SIG-M5 treated with dmso at 0.1 percent for 504 hours (cell line): Measurements from ENCODE around the gene CDY2B.
"Not testable (repeated sequence)": the region's sequence is repeated elsewhere in the genome, so short reads cannot be mapped to it uniquely, and the experiment has no call there.

ENCODE experiments used
- DNase-seq: peaks from one replicate; lab custom pipeline; 2025; ENCODE audit not compliant: unreplicated experiment; lab: John Stamatoyannopoulos, UW

Gene CDY2B

GRCh38 chrY:17880120-17880519 lies at the start of gene CDY2B:
Gene CDY2B, minus strand, starts transcription at chrY:17880220. Its CDS starts 328 bp downstream, at chrY:17879892.
- DNase-seq: not testable (repeated sequence)

- DNase-seq: not testable (repeated sequence)
These were observed 28.0 kb upstream of the CDY2B start for GRCh38 chrY:17908009-17908408.

- not testable (repeated sequence) for DNase-seq
These were observed 27.3 kb upstream of the CDY2B start for GRCh38 chrY:17907351-17907750.

- DNase-seq: not testable (repeated sequence)
These were observed 1.7 kb upstream of the CDY2B start for GRCh38 chrY:17881697-17882096.

- DNase-seq: not testable (repeated sequence)
These were observed 3.3 kb downstream of the CDY2B start for GRCh38 chrY:17876767-17877166.

GRCh38 chrY:17875401-17875800 lies 4.6 kb downstream of the CDY2B start:
- not testable (repeated sequence) for DNase-seq

GRCh38 chrY:17871194-17871903 lies 8.7 kb downstream of the CDY2B start:
- not testable (repeated sequence) for DNase-seq

GRCh38 chrY:17870737-17871136 lies 9.3 kb downstream of the CDY2B start:
- not testable (repeated sequence) for DNase-seq

GRCh38 chrY:17867850-17868249 lies 12.2 kb downstream of the CDY2B start:
- not testable (repeated sequence) for DNase-seq

GRCh38 chrY:17860634-17861033 lies 19.4 kb downstream of the CDY2B start:
- DNase-seq: not testable (repeated sequence)

- not testable (repeated sequence) for DNase-seq
These were observed 22.8 kb downstream of the CDY2B start for GRCh38 chrY:17856963-17857848.

- DNase-seq: not testable (repeated sequence)
These were observed 23.5 kb downstream of the CDY2B start for GRCh38 chrY:17856508-17856907.

- not testable (repeated sequence) for DNase-seq
These were observed 30.9 kb downstream of the CDY2B start for GRCh38 chrY:17849131-17849530.

- DNase-seq: not testable (repeated sequence)
These were observed 47.9 kb downstream of the CDY2B start for GRCh38 chrY:17832149-17832548.
